HepG2 (cell line): ENCODE measurements around the gene KRT1.

Source experiments
- BHLHE40 ChIP-seq: IDR thresholded peaks from 2 replicates; pipeline ENCODE4 v1.6.1; 2011; ENCODE audit warnings: low read length, improper control_type of control experiment
- GLI4 ChIP-seq: sonication (generic); formaldehyde crosslinking; IDR thresholded peaks from 2 replicates; pipeline ENCODE4 v1.5.1; 2020; ENCODE audit warnings: missing genetic modification reagents, mild to moderate bottlenecking, moderate library complexity, borderline replicate concordance
- ZBTB33 ChIP-seq: sonication (generic); formaldehyde crosslinking; IDR thresholded peaks from 2 replicates; pipeline ENCODE4 v1.4.0; 2020; ENCODE audit warnings: missing genetic modification reagents

- TF ChIP-seq ZBTB33 = no peak
- no peak for TF ChIP-seq BHLHE40
- no peak for TF ChIP-seq GLI4 (CRISPR knock-in tag)
Observed at GRCh38 chr12:52630008-52630500, 50.2 kb downstream of the KRT1 start.
